ENCODE data around the gene GPR17. TPM values are rescaled to one million over a fixed set of nuclear protein-coding genes. Genes with fewer than 3 reads are reported as not detected.

The GPR17 gene, protein sequence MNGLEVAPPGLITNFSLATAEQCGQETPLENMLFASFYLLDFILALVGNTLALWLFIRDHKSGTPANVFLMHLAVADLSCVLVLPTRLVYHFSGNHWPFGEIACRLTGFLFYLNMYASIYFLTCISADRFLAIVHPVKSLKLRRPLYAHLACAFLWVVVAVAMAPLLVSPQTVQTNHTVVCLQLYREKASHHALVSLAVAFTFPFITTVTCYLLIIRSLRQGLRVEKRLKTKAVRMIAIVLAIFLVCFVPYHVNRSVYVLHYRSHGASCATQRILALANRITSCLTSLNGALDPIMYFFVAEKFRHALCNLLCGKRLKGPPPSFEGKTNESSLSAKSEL
- polyA plus RNA-seq (2012; ENCODE audit: insufficient read depth, insufficient read length, low read depth), result not detected

DNA sequence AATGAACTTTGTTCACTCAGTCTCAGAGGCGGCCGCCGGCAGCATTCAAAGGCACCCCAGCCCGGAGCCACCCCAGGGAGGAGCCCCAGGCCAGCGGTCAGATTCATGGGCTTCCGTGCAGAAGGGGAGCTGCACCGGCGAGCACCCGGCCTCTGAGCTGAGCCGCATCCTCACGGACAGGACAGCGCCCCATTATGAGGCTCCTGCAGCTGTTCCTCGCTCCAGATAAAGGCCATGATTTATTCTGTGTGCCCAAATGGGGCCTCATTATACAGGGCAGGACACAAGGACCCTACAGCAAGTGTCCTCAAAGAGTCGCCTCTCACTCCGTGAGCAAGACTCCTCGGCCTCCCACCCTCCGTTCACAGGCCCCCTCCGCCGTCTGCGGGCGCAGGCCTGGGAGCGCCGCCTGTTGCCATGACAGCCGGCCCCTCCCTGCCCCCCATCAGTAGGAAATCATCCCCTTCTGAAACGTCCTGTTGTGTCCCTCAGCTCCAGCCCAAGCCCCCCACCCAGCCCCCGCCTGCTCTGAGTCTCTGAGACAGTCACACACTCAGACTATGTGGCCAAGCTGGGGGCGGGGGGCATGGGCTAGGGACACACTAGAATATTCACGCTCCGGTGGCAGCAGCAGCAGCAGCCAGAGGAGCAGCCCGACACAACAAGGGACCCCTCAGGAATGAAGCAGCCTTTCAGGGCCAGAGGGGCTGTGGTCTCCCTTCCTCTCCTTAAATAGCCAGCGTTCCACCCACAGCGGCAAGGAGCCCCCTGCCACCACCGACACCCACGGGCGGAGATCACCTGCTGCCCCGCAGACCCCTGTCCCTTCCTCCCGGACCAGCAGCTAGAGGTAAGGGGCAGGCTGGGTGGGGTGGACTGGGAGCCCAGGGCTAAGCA lies at the start of gene GPR17:
TSS of gene GPR17 (plus strand) at position 759 of the 897 bp plus-strand sequence. CDS start 4,583 bp downstream, outside the sequence.
- H3K9me3 ChIP-seq, result no peaks in the 10 kb centered on the region
- no peaks in the 10 kb centered on the region for H3K36me3 ChIP-seq
- no peaks in the 10 kb centered on the region for H3K4me1 ChIP-seq
- H3K27me3 ChIP-seq, result no peaks in the 10 kb centered on the region
- TF ChIP-seq, protein P1, sequence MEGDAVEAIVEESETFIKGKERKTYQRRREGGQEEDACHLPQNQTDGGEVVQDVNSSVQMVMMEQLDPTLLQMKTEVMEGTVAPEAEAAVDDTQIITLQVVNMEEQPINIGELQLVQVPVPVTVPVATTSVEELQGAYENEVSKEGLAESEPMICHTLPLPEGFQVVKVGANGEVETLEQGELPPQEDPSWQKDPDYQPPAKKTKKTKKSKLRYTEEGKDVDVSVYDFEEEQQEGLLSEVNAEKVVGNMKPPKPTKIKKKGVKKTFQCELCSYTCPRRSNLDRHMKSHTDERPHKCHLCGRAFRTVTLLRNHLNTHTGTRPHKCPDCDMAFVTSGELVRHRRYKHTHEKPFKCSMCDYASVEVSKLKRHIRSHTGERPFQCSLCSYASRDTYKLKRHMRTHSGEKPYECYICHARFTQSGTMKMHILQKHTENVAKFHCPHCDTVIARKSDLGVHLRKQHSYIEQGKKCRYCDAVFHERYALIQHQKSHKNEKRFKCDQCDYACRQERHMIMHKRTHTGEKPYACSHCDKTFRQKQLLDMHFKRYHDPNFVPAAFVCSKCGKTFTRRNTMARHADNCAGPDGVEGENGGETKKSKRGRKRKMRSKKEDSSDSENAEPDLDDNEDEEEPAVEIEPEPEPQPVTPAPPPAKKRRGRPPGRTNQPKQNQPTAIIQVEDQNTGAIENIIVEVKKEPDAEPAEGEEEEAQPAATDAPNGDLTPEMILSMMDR (IDR thresholded peaks at IDR 0.05; ENCODE audit: low read depth, low read length), result no peak
- DNase-seq, result no peak
- H3K4me3 ChIP-seq (ENCODE audit: low read depth, low read length), result no peak within 1 kb of the TSS

DNA sequence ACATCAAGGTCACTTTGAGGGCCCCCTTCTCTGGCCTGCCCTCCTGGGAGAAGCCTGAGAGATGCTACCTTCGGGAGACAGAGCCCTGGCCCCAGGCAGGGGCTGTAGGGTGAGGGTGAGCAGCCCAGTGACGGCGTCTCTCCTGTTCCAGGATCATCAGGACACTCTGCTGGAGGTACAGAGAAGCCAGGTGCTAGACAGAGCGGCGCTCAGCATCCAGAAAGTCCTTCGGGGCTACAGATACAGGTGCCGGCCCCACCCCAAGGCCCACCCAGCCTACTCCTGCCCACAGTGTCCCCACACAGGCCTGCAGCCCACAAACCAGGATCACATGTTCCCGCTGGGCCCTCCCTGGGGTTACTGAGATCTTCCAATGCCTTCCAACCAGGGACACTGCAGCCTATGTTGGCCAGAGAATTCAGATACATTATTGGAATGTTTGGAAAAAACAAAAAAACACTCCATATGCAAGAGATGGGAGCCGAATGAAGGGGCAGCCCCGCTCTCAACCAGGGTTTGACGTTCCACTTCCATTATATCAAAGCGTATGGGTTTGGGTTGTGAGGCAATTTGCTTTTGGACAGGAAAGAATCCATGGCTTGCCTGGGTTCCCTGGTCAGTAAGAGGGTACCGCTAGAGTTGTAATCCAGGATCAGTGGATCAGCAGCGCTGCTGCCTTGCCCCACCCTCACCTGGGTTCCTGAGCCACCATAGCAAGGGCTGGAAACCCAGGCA lies 49.5 kb upstream of the GPR17 start:
- Histone ChIP-seq H3K36me3 (no peaks in the 10 kb centered on the region), H3K4me1 (no peaks in the 10 kb centered on the region), H3K4me3 (ENCODE audit: low read depth, low read length) (no peak overlapping the region), H3K9me3 (no peaks in the 10 kb centered on the region), H3K27me3 (no peaks in the 10 kb centered on the region)
- no peak for DNase-seq
- TF ChIP-seq, protein P1 (IDR thresholded peaks at IDR 0.05; ENCODE audit: low read depth, low read length), result no peak

DNA sequence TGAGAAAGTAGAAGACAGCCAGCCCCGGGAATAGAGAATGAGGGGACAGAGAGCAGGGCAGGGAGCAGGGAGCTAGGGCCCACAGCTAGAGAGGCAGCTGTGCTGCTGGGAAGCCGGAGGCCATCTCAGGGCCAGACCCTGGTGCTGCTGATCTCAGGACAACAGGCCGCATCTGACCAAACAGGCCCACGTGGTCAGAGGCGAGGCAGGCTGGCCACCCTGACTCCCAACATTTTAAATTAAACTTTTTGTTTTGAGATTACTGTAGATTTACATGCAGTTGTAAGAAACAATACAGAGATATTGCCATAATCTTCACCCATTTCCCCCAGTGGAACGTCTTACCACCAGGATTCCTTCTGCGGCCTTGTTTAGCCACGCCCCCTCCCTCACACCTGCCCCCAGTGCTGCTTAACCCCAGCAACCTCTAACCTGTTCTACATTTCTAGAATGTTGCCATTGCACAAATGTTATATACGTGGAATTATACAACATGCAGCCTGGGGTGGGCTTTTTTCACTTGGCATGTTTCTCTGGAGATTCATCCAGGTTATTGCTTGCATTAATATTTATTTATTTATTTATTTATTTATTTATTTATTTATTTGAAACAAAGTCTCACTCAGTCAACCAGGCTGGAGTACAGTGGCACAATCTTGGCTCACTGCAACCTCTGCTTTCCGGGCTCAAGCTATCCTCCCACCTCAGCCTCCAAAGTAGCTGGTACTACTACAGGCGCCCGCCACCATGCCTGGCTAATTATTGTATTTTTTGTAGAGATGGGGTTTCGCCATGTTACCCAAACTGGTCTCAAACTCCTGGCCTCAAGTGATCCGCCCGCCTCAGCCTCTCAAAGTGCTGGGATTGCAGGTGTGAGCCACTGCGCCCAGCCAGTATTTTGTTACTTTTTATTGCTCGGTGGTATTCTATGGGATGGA lies 48.6 kb upstream of the GPR17 start:
- Histone ChIP-seq H3K27me3 (no peaks in the 10 kb centered on the region), H3K4me1 (no peaks in the 10 kb centered on the region), H3K9me3 (no peaks in the 10 kb centered on the region), H3K36me3 (no peaks in the 10 kb centered on the region), H3K4me3 (ENCODE audit: low read depth, low read length) (no peak overlapping the region)
- TF ChIP-seq, protein P1 (IDR thresholded peaks at IDR 0.05; ENCODE audit: low read depth, low read length), result no peak
- DNase-seq, result no peak

DNA sequence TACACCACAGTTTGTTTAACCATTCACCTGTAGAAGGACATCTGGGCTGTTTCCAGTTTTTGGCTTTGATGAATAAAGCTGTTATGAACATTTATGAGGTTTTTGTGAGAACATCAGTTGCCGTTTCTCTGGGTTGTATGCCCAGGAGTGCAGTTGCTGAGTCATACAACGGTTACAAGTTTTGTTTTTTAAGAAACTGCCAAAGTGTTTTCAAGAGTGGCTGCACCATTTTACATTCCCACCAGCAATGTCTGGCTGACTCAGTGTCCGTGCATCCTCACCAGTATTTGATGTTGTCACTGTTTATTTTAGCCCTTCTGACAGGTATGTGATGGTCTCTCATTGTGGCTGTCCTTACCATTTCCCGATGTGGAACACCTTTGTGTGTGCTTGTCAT lies 48.0 kb upstream of the GPR17 start:
- Histone ChIP-seq H3K27me3 (no peaks in the 10 kb centered on the region), H3K9me3 (no peaks in the 10 kb centered on the region), H3K36me3 (no peaks in the 10 kb centered on the region), H3K4me1 (no peaks in the 10 kb centered on the region), H3K4me3 (ENCODE audit: low read depth, low read length) (no peak overlapping the region)
- TF ChIP-seq, protein P1 (IDR thresholded peaks at IDR 0.05; ENCODE audit: low read depth, low read length), result no peak
- DNase-seq, result no peak

DNA sequence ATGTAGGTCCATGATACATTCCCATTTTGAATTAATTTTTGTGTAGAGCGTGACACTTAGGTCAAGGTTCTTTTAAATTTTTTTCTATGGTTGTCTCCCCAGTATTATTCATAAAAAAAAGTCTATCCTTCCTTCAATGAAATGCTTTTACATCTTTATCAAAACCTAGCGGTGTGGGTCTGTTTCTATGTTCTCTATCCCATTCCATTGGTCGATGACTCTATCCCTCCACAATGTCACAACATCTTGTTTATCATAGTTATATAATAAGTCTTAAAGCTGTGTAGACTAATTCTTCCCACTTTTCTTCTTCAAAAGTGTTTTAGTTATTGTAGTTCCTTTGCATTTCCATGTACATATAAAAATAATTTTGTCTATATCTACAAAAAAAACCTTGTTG lies 47.2 kb upstream of the GPR17 start:
- Histone ChIP-seq H3K27me3 (no peaks in the 10 kb centered on the region), H3K4me1 (no peaks in the 10 kb centered on the region)
- TF ChIP-seq, protein P1 (IDR thresholded peaks at IDR 0.05; ENCODE audit: low read depth, low read length), result no peak

More for the DNA sequence above, 47.2 kb upstream of the GPR17 start:
- Histone ChIP-seq H3K36me3 (no peaks in the 10 kb centered on the region), H3K4me3 (ENCODE audit: low read depth, low read length) (no peak overlapping the region), H3K9me3 (no peaks in the 10 kb centered on the region)
- DNase-seq, result no peak

Data from BE2C (cell line).